ENCODE measurements around the gene ABCF2.

Gene ABCF2

DNA sequence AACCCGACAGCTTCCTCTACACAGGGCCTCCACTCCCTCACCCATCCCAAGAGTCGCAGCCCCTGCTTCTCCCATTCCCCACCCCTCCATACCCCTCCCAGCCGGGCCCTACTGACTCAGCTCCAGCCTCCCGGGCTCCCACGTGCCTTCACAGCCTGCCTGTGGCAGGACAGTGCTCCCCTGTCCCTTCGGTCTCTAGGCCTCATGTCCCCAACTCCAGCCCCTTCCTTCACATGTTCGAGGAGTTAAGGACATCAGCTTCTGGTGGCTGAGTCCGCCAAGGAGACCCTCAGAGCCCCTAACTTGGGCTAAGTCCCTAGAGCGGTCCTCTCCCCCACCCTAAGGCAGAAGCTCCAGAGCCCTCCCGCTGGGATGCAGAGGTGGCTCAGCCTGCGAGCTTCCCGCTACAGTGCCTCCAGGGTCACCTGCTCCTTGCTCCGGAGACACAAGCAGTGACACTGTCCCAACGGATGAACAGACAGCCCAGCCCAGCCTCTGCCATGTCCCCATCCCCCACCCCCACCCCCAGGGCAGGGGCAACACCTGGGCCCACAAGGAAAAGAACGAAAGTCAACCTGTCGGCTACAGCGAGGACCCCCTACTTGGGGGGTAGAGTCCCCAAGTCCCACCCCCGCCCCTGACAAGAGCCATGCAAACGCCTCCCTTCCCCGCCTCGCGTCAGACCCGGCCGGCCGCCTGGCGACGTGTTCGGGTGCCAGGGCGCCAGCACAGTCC, 20.8 kb upstream of the ABCF2 start:
- ChIA-PET POLR2A (interaction anchor here (0.6 to 1.9 kb wide), 6 partner anchors 15 to 777 kb away, joined by 3 to 8 read pairs (median 4); partner anchors contain the start of genes ABCF2 and CHPF2), CTCF (interaction anchor here (0.6 to 9.7 kb wide), 10 partner anchors 8 to 123 kb away, joined by 3 to 130 read pairs (median 4); partner anchors contain the start of genes ABCF2 and CHPF2)
- H3K4me3 ChIP-seq (ENCODE audit: low read depth, low read length), result peak overlapping the region; percentile 75
- TF ChIP-seq, protein P1, sequence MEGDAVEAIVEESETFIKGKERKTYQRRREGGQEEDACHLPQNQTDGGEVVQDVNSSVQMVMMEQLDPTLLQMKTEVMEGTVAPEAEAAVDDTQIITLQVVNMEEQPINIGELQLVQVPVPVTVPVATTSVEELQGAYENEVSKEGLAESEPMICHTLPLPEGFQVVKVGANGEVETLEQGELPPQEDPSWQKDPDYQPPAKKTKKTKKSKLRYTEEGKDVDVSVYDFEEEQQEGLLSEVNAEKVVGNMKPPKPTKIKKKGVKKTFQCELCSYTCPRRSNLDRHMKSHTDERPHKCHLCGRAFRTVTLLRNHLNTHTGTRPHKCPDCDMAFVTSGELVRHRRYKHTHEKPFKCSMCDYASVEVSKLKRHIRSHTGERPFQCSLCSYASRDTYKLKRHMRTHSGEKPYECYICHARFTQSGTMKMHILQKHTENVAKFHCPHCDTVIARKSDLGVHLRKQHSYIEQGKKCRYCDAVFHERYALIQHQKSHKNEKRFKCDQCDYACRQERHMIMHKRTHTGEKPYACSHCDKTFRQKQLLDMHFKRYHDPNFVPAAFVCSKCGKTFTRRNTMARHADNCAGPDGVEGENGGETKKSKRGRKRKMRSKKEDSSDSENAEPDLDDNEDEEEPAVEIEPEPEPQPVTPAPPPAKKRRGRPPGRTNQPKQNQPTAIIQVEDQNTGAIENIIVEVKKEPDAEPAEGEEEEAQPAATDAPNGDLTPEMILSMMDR (IDR thresholded peaks at IDR 0.05; ENCODE audit: insufficient read depth, low read length, missing control alignments), result no peak
- no peak for DNase-seq (ENCODE audit: low read depth, low spot score)

DNA sequence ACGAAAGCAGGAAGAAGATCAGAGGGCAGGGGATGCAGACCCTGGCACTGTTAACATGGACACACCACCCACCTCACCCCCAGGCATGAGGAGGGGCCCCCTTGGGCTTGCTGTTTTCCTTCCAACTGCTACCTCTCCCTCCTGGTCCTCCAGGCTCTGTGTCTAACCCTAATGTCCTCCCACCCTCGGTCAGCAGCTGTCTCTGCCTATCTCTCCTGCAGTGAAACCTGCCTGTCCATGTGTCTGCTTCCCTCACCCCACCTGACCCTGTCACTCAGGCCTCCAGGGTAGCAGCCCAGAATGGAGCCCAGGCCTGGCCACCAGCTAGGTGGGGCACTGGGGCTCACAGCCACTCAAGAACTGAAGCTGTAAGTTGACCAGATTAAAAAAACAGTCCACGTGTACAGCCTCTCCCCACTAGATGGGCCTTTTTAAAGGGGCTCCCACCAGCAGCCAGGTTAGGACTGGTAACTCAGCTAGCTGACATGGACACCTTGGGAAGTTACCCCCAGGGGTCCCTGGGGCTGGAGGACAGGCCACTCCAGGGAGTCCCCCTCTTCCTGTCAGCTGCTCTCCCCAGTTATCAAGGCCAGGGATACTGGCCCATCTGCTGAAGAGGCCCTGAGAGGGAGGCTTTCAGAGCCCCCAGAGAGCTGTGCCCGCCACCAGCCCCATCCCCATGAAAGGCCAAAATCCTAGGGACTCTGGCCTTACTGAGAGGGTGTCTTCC, 20.0 kb upstream of the ABCF2 start:
- CTCF ChIA-PET, result interaction anchor here (0.7 to 9.7 kb wide), 11 partner anchors 9 to 123 kb away, joined by 3 to 130 read pairs (median 5); partner anchors contain the start of genes ABCF2 and CHPF2
- TF ChIP-seq, protein P1 (IDR thresholded peaks at IDR 0.05; ENCODE audit: insufficient read depth, low read length, missing control alignments), result no peak
- H3K4me3 ChIP-seq (ENCODE audit: low read depth, low read length), result peak overlapping the region; percentile 75
- DNase-seq (ENCODE audit: low read depth, low spot score), result no peak
- POLR2A ChIA-PET, result interaction anchor here (0.7 to 1.9 kb wide), 4 partner anchors 14 to 123 kb away, joined by 3 to 8 read pairs (median 4); partner anchors contain the start of genes ABCF2 and CHPF2

DNA sequence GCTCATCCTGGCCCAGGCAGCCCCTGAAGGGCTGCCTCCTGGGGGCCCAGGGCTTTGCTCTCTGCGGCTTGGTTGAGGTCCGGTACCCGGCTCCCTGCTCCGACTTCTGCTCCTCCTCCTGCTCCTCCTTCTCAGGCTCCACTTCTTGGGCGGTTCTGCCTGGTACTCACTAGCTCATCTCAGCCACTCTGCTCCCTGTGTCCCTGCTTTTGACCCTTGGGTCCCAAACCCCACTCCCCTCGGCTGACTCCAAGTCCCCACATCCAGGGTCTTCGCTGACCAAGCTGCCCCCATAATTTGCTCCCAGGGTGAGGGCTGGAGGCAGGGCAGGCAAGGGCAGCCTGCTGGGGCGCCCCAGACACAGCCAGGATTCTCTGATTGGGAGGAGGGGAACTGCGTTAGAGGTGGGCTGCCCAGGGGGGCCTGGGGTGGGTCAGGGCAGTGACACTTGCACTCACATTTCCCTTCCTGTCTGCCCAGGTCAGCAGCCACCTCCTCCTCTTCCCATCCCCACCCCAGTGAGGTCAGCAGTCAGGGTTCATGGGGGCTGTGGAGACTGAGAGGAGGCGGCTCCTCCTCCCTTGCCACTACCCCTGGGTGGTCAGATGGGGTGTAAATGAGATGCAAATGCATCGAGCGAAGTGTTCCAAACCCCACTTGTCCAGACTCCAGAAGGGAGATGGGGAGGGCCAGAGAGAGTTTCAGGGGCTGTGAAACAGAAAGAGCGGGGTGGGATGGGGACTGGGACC, 19.3 kb upstream of the ABCF2 start:
- DNase-seq (ENCODE audit: low read depth, low spot score), result no peak
- CTCF ChIA-PET, result interaction anchor here (0.7 to 9.7 kb wide), 12 partner anchors 8 to 135 kb away, joined by 3 to 130 read pairs (median 4); partner anchors contain the start of genes ABCF2 and CHPF2
- POLR2A ChIA-PET, result interaction anchor here (0.9 to 1.9 kb wide), 2 partner anchors 19 kb away, joined by 3 to 8 read pairs; partner anchors contain the start of gene ABCF2
- H3K4me3 ChIP-seq (ENCODE audit: low read depth, low read length), result peak overlapping the region; percentile 75
- TF ChIP-seq, protein P1 (IDR thresholded peaks at IDR 0.05; ENCODE audit: insufficient read depth, low read length, missing control alignments), result no peak

DNA sequence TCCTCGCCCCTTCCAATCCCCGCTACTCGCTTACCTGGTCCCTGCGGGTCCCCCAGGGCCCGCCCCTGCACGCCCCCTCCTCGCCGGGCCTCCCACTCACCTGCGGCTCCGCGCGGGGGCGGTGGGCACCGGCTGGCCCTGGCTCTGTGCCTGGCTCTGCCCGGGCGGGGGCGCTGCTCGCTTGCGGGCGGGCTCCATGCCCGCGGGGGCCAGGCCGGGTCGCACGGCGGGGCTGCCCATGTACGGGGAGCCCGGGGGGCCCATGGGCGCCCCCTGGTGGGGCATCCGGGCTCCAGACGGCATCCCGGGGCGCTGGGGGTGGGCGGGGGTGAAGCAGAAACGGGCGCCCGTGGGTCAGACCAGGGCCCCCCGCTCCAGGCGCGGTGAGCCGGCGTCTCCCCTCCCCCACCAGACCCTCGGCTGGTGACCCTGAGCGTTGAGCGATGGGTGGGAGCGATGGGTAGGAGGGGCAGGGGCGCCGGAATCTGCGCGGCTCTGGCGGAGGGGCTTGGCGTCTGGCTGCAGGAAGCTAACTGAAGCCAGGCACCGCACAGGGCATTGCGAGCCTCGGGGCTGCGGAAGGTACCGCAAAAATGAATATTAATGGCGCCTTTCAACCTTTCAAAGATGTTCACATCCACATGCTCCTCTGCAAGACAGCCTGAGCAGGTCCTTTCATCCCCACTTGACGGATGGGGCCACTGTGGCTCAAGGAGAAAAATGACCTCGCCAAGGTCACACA, 18.5 kb upstream of the ABCF2 start:
- CTCF ChIA-PET, result interaction anchor here (0.7 to 9.7 kb wide), 15 partner anchors 9 to 134 kb away, joined by 3 to 130 read pairs (median 7); partner anchors contain the start of genes ABCF2 and CHPF2
- POLR2A ChIA-PET, result interaction anchor here (0.9 kb wide), 1 partner anchor 18 kb away, joined by 3 read pairs; the partner anchor contains the start of gene ABCF2
- no peak for DNase-seq (ENCODE audit: low read depth, low spot score)

DNA sequence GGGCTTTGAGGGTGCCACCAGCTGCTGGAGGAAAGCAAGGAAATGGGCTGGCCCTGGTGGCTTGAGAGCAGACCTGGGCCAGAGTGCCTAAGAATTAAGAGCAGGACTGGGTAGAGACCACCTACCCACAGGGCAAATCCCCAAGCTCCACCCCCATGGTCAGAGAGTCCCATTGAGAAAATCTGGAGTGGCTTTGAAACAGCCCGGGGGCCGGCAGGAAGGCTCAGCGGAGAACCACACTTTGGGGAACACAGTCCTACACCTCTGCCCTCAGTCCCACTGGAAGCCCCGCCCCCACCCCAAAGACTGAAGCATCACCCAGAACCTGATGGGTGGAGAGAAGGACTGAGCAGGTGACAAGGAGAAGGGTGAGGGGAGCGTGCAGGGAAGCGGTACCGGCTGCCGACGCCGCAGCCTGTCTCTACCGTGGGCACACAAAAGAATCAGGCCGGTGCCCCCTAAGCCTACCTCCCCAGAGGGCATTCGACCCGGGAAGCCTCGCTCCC, 17.9 kb upstream of the ABCF2 start:
- POLR2A ChIA-PET, result no interaction called here
- H3K4me3 ChIP-seq (ENCODE audit: low read depth, low read length), result peak overlapping the region; percentile 43
- TF ChIP-seq, protein P1 (IDR thresholded peaks at IDR 0.05; ENCODE audit: insufficient read depth, low read length, missing control alignments), result no peak
- CTCF ChIA-PET, result interaction anchor here (0.7 to 9.7 kb wide), 25 partner anchors 7 to 160 kb away, joined by 3 to 130 read pairs (median 3); partner anchors contain the start of genes ABCF2 and CHPF2
- no peak for DNase-seq (ENCODE audit: low read depth, low spot score)

More for the DNA sequence above, 18.5 kb upstream of the ABCF2 start:
- H3K4me3 ChIP-seq (ENCODE audit: low read depth, low read length), result peak overlapping the region; percentile 75
- TF ChIP-seq, protein P1 (IDR thresholded peaks at IDR 0.05; ENCODE audit: insufficient read depth, low read length, missing control alignments), result peak; percentile 63
